Stimulated activated CD4-positive, alpha-beta T cell treated with anti-CD3 and anti-CD28 coated beads, Interleukin-12 subunit alpha, Interleukin-12 subunit beta, amount 100 ng/mL, for 24 hours (primary cell): Measurements from ENCODE around the gene SNAPC4.
A peak's percentile ranks its signal among the peaks of the same experiment; 100 is the strongest.
"Not testable (repeated sequence)": the region's sequence is repeated elsewhere in the genome, so short reads cannot be mapped to it uniquely, and the experiment has no call there.

Experiments
- DNase-seq, 2 experiments: peaks; one replicate each; pipeline ENCODE4 v3.0.0-alpha.2; 2020; ENCODE audit warnings: low read depth in 2 of 2

Gene SNAPC4

GRCh38 chr9:136432591-136432990, 32.6 kb upstream of the SNAPC4 start:
- no peak for DNase-seq

- DNase-seq = no peak
Measured at GRCh38 chr9:136431782-136432350, 31.9 kb upstream of the SNAPC4 start.

GRCh38 chr9:136430588-136431234, 30.7 kb upstream of the SNAPC4 start:
- no peak for DNase-seq

GRCh38 chr9:136429683-136430491, 29.9 kb upstream of the SNAPC4 start:
- no peak for DNase-seq

GRCh38 chr9:136429075-136429628, 29.2 kb upstream of the SNAPC4 start:
- DNase-seq = no peak

GRCh38 chr9:136426787-136427186, 26.8 kb upstream of the SNAPC4 start:
- no peak for DNase-seq

GRCh38 chr9:136425367-136425766, 25.4 kb upstream of the SNAPC4 start:
- not testable (repeated sequence) for DNase-seq

GRCh38 chr9:136424750-136425362, 24.9 kb upstream of the SNAPC4 start:
- DNase-seq = no peak

- no peak for DNase-seq
Measured at GRCh38 chr9:136423432-136424146, 23.6 kb upstream of the SNAPC4 start.

GRCh38 chr9:136422876-136423275, 22.9 kb upstream of the SNAPC4 start:
- no peak for DNase-seq

- DNase-seq = no peak
Measured at GRCh38 chr9:136421791-136422190, 21.8 kb upstream of the SNAPC4 start.

- DNase-seq = no peak
Measured at GRCh38 chr9:136419092-136419420, 19.1 kb upstream of the SNAPC4 start.

GRCh38 chr9:136418182-136419091, 18.5 kb upstream of the SNAPC4 start:
- no peak for DNase-seq

- no peak for DNase-seq
Measured at GRCh38 chr9:136416914-136417313, 16.9 kb upstream of the SNAPC4 start.

- no peak for DNase-seq
Measured at GRCh38 chr9:136416427-136416826, 16.5 kb upstream of the SNAPC4 start.

- no peak for DNase-seq
Measured at GRCh38 chr9:136412962-136413361, 13.0 kb upstream of the SNAPC4 start.

GRCh38 chr9:136411378-136411777, 11.4 kb upstream of the SNAPC4 start:
- no peak for DNase-seq

GRCh38 chr9:136410500-136411287, 10.7 kb upstream of the SNAPC4 start, which contains the start of the genes ENTR1 and PMPCA:
Gene ENTR1, minus strand, starts transcription at chr9:136410614. Its CDS starts 217 bp downstream, at chr9:136410397.
Gene PMPCA, plus strand, starts transcription at chr9:136410658. Its CDS starts 11 bp downstream, at chr9:136410669.
- peak; percentile 92 to 98 for DNase-seq
